Activated CD4-positive, alpha-beta T cell treated with anti-CD3 and anti-CD28 coated beads for 1 hour (primary cell): ENCODE results near the gene LRRC72.
"Not testable (repeated sequence)": the region's sequence is repeated elsewhere in the genome, so short reads cannot be mapped to it uniquely, and the experiment has no call there.

Source experiments
- DNase-seq: peaks from one replicate; pipeline ENCODE4 v3.0.0-alpha.2; 2020

Gene LRRC72

DNA sequence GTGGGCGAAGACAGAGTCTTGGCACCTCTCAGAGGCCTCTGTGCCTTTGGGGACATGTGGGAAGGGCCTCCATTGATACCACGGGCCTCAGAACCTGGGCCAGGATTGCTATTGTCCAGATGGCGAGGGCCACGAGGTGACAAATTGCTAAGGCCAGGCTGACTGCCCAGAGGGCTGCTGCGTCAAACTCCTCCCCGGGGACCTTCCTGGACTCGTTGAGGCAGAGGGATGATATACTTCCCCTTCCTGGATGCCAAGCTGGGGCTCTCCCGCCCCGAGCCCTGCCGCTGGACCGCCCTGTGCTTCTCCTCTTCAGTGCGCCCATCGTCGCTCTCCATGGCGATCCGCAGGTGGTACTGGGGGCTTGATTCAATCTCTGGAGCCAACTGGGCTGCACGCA is 58.9 kb downstream of the LRRC72 start:
- DNase-seq: no peak

DNA sequence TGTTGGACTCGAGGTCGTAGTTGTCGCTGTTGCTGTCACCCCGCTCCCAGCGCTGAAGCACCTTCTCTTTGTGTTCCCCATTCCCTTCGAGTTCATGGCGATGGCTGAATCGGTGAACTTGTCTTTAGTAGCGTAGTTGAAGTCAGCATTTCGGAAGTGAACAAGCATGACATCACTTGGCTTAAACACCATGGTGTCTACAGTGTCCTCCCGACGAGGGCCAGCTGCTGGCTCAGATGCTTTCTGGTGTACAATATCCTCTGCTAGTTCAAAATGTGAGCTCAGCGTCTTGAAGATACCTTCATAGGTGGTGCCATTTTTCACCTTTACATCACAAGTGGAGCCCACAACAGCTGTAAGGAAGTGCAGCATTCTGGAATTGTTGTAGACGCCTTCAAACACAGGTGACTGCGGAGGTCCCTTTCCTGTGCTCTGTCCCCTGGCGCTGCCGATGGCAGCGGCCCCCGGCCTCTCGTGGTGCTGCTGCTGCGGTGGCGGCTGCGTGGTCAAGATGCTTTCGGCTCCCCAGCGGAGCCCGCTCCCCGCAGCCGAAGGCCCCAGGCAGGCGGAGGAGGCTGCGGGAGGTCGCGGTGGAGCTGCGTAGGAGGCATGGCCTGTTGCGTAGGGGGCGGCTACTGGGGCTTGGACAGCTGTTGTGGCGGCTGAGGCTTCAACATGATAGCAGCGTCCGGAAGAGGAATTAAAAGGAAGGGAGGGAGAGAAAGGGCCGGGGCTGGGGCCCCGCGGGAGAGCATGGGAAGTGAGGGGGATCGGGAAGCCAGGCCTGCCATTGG is 59.7 kb downstream of the LRRC72 start:
- no peak for DNase-seq

DNA sequence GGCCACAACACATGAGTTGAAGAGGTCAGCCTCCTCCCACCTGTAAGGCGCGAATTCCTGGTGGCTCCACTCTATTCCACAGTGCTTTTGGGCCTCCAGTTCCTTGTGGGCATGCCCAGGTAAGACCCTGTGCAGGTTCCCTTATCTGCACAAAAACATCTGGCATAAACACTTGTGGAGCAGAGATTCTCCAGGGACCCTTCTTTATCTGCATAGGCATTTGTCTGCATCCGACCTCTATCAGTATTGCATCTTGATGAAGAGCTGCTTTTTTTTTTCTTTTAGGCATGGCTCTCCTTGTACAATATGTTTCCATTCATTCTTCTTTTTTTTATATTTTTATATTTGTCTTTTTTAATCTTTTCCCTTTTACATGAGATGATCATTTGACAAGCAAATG is 60.5 kb downstream of the LRRC72 start:
- DNase-seq: no peak

- no peak for DNase-seq
Measured at GRCh38 chr7:16587790-16588189, 61.2 kb downstream of the LRRC72 start.

- no peak for DNase-seq
Measured at GRCh38 chr7:16589881-16590280, 63.3 kb downstream of the LRRC72 start.

DNA sequence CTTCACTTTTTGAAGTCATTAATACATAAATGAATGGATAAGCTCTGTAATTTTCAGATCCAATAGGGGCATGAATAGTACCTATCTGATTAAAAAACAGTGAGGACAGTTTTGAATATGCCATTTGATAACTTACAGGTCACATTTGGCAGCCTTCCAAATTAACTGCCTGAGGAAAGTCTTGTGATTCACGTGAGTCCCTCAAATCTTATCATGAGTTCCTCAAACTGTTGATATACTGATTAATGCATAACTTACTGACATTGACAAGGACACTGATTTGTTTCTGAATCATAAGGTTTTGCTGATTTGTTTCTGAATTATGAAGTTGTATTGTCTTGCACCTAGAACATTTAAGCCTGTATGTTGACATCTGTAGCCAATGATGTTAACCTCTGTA is 63.8 kb downstream of the LRRC72 start:
- DNase-seq: no peak

GRCh38 chr7:16592395-16592794 is 65.8 kb downstream of the LRRC72 start:
- DNase-seq: no peak

- no peak for DNase-seq
Measured at GRCh38 chr7:16594061-16594460, 67.4 kb downstream of the LRRC72 start.

DNA sequence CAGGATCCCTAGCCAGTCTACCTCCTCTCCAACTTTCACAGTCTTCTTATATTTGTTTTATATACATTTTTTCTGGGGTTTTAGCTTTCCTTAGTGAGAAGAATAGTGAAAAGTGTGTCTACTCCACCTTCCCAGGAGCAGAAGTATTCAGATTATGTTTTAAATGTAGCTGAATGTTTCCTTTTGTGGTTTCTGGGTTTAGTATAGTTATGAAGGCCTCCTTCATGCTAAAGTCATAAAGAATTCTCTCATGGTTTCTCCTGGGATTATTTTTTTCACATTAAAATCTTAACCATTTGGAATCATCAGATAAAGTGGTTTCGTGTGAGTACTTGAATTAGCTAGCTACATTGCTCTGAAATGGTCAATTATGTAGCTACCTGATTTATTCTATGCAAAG is 68.1 kb downstream of the LRRC72 start:
- DNase-seq: no peak

GRCh38 chr7:16595596-16595995 is 69.0 kb downstream of the LRRC72 start:
- DNase-seq: not testable (repeated sequence)

GRCh38 chr7:16598015-16598414 is 71.4 kb downstream of the LRRC72 start:
- no peak for DNase-seq

DNA sequence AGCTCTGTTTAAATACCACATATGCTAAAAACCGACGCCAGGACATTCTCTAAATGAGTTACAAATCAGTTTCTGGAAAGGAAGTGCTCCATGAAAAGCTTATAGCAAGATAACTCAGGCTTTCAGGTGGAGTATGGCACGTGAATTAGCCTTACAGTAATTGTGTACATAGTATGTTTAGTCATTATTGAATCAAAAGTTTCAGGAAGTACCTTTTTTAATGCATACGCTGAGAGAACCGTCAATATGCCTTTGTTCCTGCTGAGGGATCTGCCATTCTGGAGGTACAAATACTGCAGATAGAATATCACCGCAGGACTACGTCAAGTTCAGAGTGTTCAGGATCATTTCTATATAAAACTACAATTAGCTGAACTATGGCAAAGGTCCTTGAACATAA is 73.2 kb downstream of the LRRC72 start:
- no peak for DNase-seq

- DNase-seq: no peak
Measured at GRCh38 chr7:16603633-16604032, 77.0 kb downstream of the LRRC72 start.

DNA sequence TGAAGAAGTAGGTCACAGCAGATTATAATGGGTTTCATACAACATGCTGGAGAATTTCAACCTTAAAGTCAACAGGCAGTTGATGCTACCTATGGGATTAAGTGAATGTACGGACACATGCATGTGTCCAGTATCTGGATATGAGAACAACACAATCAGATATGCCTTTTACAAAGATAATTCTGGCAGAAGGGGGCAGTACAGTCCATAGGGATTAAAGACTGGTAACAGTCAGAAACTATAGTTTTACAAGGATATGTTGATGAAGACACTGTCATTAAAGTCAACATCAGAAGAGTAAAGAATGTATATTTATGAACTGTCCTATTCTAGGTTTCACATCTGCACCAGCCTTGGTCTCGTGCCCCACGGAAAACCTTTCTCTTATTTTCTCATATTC is 77.4 kb downstream of the LRRC72 start:
- DNase-seq: no peak

DNA sequence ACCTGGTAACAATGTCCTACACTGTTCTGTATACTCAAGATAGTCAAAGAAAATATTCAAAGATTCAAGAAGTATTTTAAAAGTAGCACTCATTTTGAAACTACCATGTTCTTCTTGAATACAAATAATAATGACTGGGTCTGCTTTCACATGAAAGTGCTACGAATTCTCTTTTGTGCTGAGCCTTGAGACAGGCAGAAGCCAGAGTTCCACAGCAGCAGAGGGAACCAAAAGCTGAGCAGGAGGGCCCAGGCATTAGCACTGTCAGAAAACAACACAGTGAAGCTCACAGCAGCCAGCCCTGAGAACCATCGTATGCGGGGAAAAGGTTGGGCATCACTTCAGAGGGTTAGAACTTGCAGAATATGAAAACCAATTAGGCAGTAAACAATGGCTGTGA is 80.1 kb downstream of the LRRC72 start:
- no peak for DNase-seq

DNA sequence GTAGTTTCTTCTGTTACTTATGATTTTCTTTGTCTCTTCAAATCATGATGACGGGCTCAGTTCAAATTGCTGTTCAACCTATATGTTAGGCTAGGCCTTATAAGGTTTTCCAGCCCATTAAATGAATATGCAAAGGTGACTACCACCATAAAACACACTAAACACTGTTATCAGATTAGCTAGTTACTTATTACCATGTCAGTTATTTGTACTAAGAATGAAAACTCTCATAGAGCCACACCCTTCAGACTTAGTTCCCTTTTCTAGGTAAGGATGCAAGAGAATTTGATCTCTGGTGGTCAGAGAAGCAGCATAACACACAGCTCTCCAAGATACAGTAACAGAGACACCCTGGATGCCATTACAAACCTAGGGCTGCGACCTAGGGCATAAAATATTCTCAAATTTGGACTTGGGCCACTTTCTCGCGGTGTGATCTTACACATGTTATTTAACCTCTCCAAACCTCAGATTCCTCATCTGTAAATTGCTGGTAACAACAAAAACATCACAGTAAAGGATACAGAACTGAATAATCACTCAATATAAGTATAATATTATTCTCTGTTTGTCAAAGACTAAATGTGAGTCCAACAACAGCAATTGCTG is 83.3 kb downstream of the LRRC72 start:
- DNase-seq: no peak

DNA sequence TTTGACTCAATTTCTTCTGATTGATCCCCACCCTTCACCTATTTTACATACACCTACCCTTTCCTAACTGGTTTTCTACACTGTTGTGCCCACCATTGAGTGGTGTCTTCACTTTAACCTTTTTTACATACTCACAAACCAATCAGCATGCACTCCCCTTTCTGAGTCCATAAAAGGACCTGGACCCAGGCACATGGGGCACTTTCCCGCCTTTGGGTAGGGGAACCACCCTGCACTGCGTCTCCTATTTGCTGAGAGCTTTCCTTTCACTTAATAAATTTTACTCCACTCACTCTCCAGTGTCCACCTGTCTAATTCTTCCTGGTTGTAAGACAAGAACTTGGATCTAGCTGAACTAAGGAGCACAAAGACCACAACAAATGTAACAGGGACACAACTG is 85.1 kb downstream of the LRRC72 start:
- DNase-seq: no peak

DNA sequence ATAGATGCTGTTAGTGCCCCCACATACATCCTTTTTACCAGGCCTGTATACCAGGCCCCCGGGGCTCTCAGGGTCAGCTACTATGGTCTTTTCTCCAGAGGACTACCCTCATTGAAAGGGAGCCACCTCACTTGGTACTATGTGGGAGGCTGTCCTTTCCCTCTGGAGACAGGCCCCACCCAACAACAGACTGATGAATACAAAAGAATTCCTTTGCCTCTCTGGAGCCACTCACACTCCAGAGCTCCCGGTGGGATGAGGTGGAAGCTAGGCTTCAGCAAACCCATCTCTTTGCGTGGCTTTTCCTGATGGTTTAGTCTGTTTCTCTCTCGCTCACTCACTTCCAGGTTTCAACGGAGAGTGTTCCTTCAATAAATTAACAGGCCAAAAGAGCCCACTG is 88.6 kb downstream of the LRRC72 start:
- no peak for DNase-seq

DNA sequence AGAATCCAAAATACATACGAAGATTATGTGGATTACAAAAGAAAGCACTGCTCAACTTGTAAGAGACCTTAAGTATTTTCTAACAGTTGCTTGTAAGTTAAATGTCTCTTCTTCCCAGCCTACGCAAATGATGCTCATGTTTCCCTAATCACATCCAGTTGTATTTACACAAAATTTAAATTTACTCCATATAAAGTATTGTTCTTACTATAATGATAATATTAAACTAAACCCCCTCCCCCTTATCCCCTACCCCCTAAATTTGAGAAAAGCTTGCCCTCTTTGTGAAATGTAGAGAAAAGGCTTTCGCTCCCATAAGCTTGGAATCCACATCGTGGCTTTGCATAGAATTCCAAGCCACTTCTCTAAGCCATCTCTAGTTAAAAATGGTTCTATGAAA is 89.5 kb downstream of the LRRC72 start:
- no peak for DNase-seq

- no peak for DNase-seq
Measured at GRCh38 chr7:16616542-16616941, 89.9 kb downstream of the LRRC72 start.

DNA sequence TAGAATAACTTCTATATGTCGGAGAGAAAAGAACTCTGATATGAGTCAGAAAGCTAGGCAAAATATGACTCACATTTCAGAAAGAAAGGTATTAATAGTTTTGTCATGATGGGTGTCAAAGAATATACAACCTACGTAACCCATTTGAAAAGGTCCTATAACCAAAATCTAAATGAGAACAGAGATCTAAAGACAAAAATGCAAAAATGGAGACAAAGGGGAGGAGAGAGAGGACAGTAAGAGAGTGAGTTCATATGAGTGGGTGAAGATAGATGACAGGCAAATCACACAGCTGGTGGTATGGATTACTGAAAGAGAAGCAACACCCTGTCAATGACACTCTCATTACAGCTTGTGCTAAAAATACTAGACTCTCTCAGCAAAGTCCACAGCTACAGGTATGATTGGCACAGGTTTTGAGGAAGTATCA is 93.4 kb downstream of the LRRC72 start:
- no peak for DNase-seq

DNA sequence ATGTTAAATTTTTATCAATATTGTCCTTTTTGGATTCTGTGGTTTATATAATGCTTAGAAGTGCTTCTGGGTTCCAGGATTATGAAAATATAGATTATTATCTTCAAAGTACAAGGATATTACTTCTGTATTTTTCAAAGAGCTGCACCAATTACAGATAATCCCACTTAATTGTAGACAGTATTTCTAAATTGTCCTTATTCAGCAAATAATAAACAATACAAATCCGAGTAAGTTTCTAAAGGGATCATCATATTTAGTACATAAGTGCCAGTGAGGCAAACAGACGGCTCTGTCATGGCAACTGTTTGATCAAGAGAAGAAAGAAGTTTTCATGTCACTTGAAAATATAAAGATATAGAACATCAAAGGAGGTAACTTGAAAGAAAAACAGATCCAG is 99.8 kb downstream of the LRRC72 start:
- no peak for DNase-seq

DNA sequence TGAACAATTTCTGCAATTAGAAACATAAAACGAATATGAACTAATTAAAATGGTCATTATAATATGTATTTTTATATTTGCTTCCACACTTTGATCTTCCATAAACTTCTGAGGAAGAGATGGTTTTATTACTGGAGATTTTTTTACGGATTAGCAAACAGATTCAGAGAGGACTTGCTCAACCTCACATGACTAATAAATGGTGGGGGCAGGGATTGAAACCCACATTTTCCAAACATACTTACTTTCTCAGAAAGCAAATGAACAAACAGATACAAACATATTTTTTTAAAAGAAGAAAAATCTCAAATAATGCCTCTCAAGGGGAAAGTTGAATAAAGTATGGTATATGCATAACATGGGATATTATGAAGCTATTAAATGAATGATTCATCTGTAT is 100.6 kb downstream of the LRRC72 start:
- DNase-seq: no peak

DNA sequence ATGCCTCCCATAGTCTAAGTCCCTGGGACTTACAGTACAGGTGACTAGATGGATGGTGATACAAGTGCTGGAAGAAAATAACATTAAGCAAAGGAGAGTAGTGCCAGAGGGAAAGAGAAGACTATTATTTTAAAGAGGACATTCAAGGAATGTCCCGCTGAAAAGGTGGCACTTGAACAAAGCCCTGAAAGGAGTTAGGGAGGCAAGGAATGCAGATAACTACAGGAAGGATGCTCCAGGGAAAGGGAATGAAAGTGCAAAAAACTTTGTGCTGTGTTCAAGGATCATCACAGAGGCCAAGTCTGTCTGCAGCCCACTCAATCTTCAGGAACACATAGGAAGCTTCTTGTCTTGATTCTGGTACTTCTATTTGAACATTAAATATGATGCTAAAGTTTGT is 104.0 kb downstream of the LRRC72 start:
- no peak for DNase-seq
